ENCODE results near the gene PEX19. TPM values are rescaled to one million over a fixed set of nuclear protein-coding genes. Genes with fewer than 3 reads are reported as not detected.

Gene PEX19
- total and polyA plus RNA-seq, 10 of the 15 experiments (the other 5 are each of a cell fraction or from before 2014, with no cell fraction given), result 27.1 to 58.1 (median 39.6) TPM

DNA sequence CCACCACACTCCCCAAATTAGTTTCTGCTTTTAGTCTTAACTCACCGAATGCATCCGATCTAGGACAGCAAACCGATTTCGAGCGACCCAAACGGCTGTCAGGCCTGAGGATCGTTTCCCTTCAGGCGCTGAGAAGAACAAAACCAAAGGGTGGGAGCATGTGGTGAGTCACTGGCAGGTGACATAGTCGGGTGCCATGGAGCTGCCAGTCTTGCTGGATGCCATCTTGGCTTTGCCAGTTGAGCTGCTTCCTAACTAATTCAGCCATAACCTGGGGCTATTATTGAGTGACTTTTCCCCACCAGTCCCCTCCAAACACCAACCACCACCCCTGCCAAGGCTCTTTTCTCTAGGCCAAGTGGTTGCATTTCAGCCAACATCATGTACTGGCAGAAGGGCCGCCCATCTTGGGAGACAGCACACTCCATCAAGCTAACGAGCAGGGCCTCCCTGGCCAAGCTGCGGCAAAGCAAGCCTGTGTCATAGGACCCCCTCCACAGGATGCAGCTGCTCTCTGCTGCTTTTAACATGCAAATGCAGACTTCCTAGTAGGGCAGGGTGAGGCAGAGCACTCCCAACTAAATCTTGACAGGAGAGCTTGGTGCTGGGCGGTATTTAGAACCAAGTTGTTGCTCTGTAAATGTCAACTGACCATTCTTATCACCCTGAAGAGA is 22.3 kb upstream of the PEX19 start:
- FAIRE-seq (no peak), DNase-seq (ENCODE audit: low read depth, low spot score) (no peak), ATAC-seq (no peak)
- H4K20me1 ChIP-seq (ENCODE audit: control insufficient read depth, insufficient read depth), result no peaks in the 10 kb centered on the region
- intact Hi-C loops (cut with micrococcal nuclease; ENCODE audit: unreplicated experiment) (no loop called here), in situ Hi-C loops (cut with MboI) (no loop called here)
- ChIA-PET RAD21 (ENCODE audit: unreplicated experiment) (interaction anchor here (1.3 to 1.4 kb wide), 2 partner anchors 55 to 114 kb away, joined by 3 to 4 read pairs; no protein-coding TSS in a partner anchor), CTCF (interaction anchor here (1.0 to 3.9 kb wide), 2 partner anchors 16 to 56 kb away, joined by 3 to 17 read pairs; no protein-coding TSS in a partner anchor), SMC1A (ENCODE audit: uncharacterized antibody, unreplicated experiment) (interaction anchor here (1.4 to 3.0 kb wide), 3 partner anchors 16 to 55 kb away, joined by 3 to 7 read pairs (median 7); no protein-coding TSS in a partner anchor), POLR2A (interaction anchor here (0.5 kb wide), 1 partner anchor 13 kb away, joined by 4 read pairs; no protein-coding TSS in a partner anchor)
- no peaks in the 10 kb centered on the region for H3K27me3 ChIP-seq (replicated peaks in 1 of 2; ENCODE audit: control insufficient read depth in 2 of 2, insufficient read depth in 2 of 2, low read length in 1 of 2)
- no peak overlapping the region for H3K27ac ChIP-seq (ENCODE audit: control insufficient read depth, insufficient read depth)
- no peak for TF ChIP-seq CBX5 (IDR thresholded peaks at IDR 0.05; ENCODE audit: low read depth)
- no peak overlapping the region for H3K9ac ChIP-seq (ENCODE audit: control insufficient read depth, insufficient read depth, low read length)
- H3K9me3 ChIP-seq (replicated peaks; ENCODE audit: control insufficient read depth, insufficient read depth, low read length), result no peaks in the 10 kb centered on the region
- no peak overlapping the region for H3K4me3 ChIP-seq
- H3K36me3 ChIP-seq (ENCODE audit: control insufficient read depth in 2 of 2, insufficient read depth in 2 of 2, low read length in 1 of 2), result peaks cover 21 to 43% of the 10 kb centered on the region in 2 experiments
- no peaks in the 10 kb centered on the region for H3K4me1 ChIP-seq (ENCODE audit: control insufficient read depth, insufficient read depth, low read length)
- BruUV-seq (replicated peaks), result no TSS peak
- H2AFZ ChIP-seq (ENCODE audit: control insufficient read depth, low read depth, low read length), result no peak overlapping the region
- WGBS (ENCODE audit: insufficient coverage, insufficient replicate concordance, low lambda C conversion rate, missing lambda C conversion rate), result 69% methylated on average over 13 of the region's 13 CpGs
- no peaks in the 10 kb centered on the region for H3K79me2 ChIP-seq (ENCODE audit: control insufficient read depth, insufficient read depth, low read length)
- H3K4me2 ChIP-seq (ENCODE audit: control insufficient read depth, insufficient read depth), result no peak overlapping the region

- no peak overlapping the region for H3K27ac ChIP-seq (ENCODE audit: control insufficient read depth, insufficient read depth)
- intact Hi-C loops (cut with micrococcal nuclease; ENCODE audit: unreplicated experiment) (no loop called here), in situ Hi-C loops (cut with MboI) (no loop called here)
- no TSS peak for BruUV-seq (replicated peaks)
- SMC1A ChIA-PET (ENCODE audit: uncharacterized antibody, unreplicated experiment), result interaction anchor here (1.1 kb wide), 1 partner anchor 8 kb away, joined by 4 read pairs; no protein-coding TSS in a partner anchor
- RAD21 ChIA-PET (ENCODE audit: unreplicated experiment), result no interaction called here
- no peaks in the 10 kb centered on the region for H3K27me3 ChIP-seq (replicated peaks in 1 of 2; ENCODE audit: control insufficient read depth in 2 of 2, insufficient read depth in 2 of 2, low read length in 1 of 2)
- H4K20me1 ChIP-seq (ENCODE audit: control insufficient read depth, insufficient read depth), result no peaks in the 10 kb centered on the region
- H3K79me2 ChIP-seq (ENCODE audit: control insufficient read depth, insufficient read depth, low read length), result no peaks in the 10 kb centered on the region
- H3K4me3 ChIP-seq, result no peak overlapping the region
- ATAC-seq (no peak), FAIRE-seq (no peak), DNase-seq (ENCODE audit: low read depth, low spot score) (no peak)
- H3K9me3 ChIP-seq (replicated peaks; ENCODE audit: control insufficient read depth, insufficient read depth, low read length), result no peaks in the 10 kb centered on the region
- H2AFZ ChIP-seq (ENCODE audit: control insufficient read depth, low read depth, low read length), result no peak overlapping the region
- 84% methylated on average over 7 of the region's 7 CpGs for WGBS (ENCODE audit: insufficient coverage, insufficient replicate concordance, low lambda C conversion rate, missing lambda C conversion rate)
- H3K4me1 ChIP-seq (ENCODE audit: control insufficient read depth, insufficient read depth, low read length), result no peaks in the 10 kb centered on the region
- no peak overlapping the region for H3K9ac ChIP-seq (ENCODE audit: control insufficient read depth, insufficient read depth, low read length)
- H3K36me3 ChIP-seq (ENCODE audit: control insufficient read depth in 2 of 2, insufficient read depth in 2 of 2, low read length in 1 of 2), result peaks cover 15 to 42% of the 10 kb centered on the region in 2 experiments
- no peak overlapping the region for H3K4me2 ChIP-seq (ENCODE audit: control insufficient read depth, insufficient read depth)
- POLR2A ChIA-PET, result no interaction called here
- CTCF ChIA-PET, result interaction anchor here (1.1 to 2.4 kb wide), 3 partner anchors 9 to 48 kb away, joined by 4 to 11 read pairs (median 7); no protein-coding TSS in a partner anchor
- TF ChIP-seq ZNF622 (IDR thresholded peaks at IDR 0.05), result no peak
- TF ChIP-seq, protein P1, sequence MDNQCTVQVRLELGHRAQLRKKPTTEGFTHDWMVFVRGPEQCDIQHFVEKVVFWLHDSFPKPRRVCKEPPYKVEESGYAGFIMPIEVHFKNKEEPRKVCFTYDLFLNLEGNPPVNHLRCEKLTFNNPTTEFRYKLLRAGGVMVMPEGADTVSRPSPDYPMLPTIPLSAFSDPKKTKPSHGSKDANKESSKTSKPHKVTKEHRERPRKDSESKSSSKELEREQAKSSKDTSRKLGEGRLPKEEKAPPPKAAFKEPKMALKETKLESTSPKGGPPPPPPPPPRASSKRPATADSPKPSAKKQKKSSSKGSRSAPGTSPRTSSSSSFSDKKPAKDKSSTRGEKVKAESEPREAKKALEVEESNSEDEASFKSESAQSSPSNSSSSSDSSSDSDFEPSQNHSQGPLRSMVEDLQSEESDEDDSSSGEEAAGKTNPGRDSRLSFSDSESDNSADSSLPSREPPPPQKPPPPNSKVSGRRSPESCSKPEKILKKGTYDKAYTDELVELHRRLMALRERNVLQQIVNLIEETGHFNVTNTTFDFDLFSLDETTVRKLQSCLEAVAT (IDR thresholded peaks at IDR 0.05), result no peak
- TF ChIP-seq BACH1 (IDR thresholded peaks at IDR 0.05; ENCODE audit: borderline replicate concordance), result no peak
- TF ChIP-seq EZH2 (IDR thresholded peaks at IDR 0.05; ENCODE audit: borderline replicate concordance, control insufficient read depth, low read depth, low read length), result no peak
- TF ChIP-seq ASH2L (IDR thresholded peaks at IDR 0.05; ENCODE audit: borderline replicate concordance, low read depth), result no peak
- TF ChIP-seq MEF2B (IDR thresholded peaks at IDR 0.05; ENCODE audit: partially characterized antibody, poor library complexity, severe bottlenecking), result no peak
- no peak for TF ChIP-seq ZNF274 (IDR thresholded peaks at IDR 0.05; ENCODE audit: insufficient read depth, insufficient read length)
- TF ChIP-seq TCF7 (IDR thresholded peaks at IDR 0.05; ENCODE audit: borderline replicate concordance), result no peak
- no peak for TF ChIP-seq NKRF (conservative IDR thresholded peaks at IDR 0.05)
- TF ChIP-seq CBFB (IDR thresholded peaks at IDR 0.05; ENCODE audit: low read depth), result no peak
- no peak for TF ChIP-seq WRNIP1 (IDR thresholded peaks at IDR 0.05; ENCODE audit: borderline replicate concordance, low read depth, low read length)
Observed at GRCh38 chr1:160300173-160300572, 15.2 kb upstream of the PEX19 start.
